H9 (cell line): ENCODE measurements around the gene LPGAT1. TPM values are rescaled to one million over a fixed set of nuclear protein-coding genes. Genes with fewer than 3 reads are reported as not detected.

Experiments used
- DNase-seq: peaks from one replicate; pipeline ENCODE4 v3.0.0-alpha.2; 2017
- H2AFZ ChIP-seq: one replicate; pipeline ENCODE4 v1.6.1; 2013; ENCODE audit warnings: mild to moderate bottlenecking, low read length, control low read depth, moderate library complexity
- H2AK5ac ChIP-seq: 2 replicates; pipeline ENCODE4 v1.6.1; 2013; ENCODE audit warnings: low read length, control low read depth, mixed read lengths; ENCODE audit not compliant: insufficient read length
- H2BK120ac ChIP-seq: one replicate; pipeline ENCODE4 v1.6.1; 2013; ENCODE audit warnings: low read depth, mild to moderate bottlenecking, low read length, control low read depth, inconsistent platforms; ENCODE audit not compliant: poor library complexity, severe bottlenecking
- H2BK12ac ChIP-seq: 2 replicates; pipeline ENCODE4 v1.6.1; 2013; ENCODE audit warnings: low read length, control low read depth, mixed read lengths, low read depth; ENCODE audit not compliant: insufficient read length
- H2BK15ac ChIP-seq: 2 replicates; pipeline ENCODE4 v1.6.1; 2013; ENCODE audit warnings: low read depth, low read length, control low read depth
- H2BK20ac ChIP-seq: one replicate; pipeline ENCODE4 v1.6.1; 2013; ENCODE audit warnings: low read depth, mild to moderate bottlenecking, low read length, control low read depth, inconsistent platforms; ENCODE audit not compliant: poor library complexity, severe bottlenecking
- H2BK5ac ChIP-seq: 2 replicates; pipeline ENCODE4 v1.6.1; 2013; ENCODE audit warnings: low read length, control low read depth, mixed read lengths; ENCODE audit not compliant: insufficient read length
- H3K14ac ChIP-seq: 2 replicates; pipeline ENCODE4 v1.6.1; 2013; ENCODE audit warnings: low read length, control low read depth; ENCODE audit not compliant: insufficient read depth
- H3K18ac ChIP-seq: 2 replicates; pipeline ENCODE4 v1.6.1; 2013; ENCODE audit warnings: low read depth, mild to moderate bottlenecking, mixed read lengths, low read length, control low read depth; ENCODE audit not compliant: insufficient read length
- H3K23ac ChIP-seq: 2 replicates; pipeline ENCODE4 v1.6.1; 2013; ENCODE audit warnings: low read length, control low read depth, mixed read lengths, low read depth; ENCODE audit not compliant: insufficient read length
- H3K23me2 ChIP-seq: 2 replicates; pipeline ENCODE4 v1.6.1; 2013; ENCODE audit warnings: low read depth, mild to moderate bottlenecking, mixed read lengths, low read length, control low read depth; ENCODE audit not compliant: insufficient read length, poor library complexity, severe bottlenecking
- H3K27ac ChIP-seq: 2 replicates; pipeline ENCODE4 v1.5.1; 2013; ENCODE audit warnings: low read length, control low read depth, mixed read lengths, low read depth; ENCODE audit not compliant: insufficient read length
- H3K27me3 ChIP-seq: 2 replicates; pipeline ENCODE4 v1.6.1; 2013; ENCODE audit warnings: low read length, control low read depth, inconsistent platforms; ENCODE audit not compliant: insufficient read depth
- H3K4ac ChIP-seq: 2 replicates; pipeline ENCODE4 v1.6.1; 2013; ENCODE audit warnings: low read depth, mild to moderate bottlenecking, control low read depth, inconsistent platforms, low read length, moderate library complexity
- H3K4me1 ChIP-seq: 2 replicates; pipeline ENCODE4 v1.6.1; 2013; ENCODE audit warnings: low read length, control low read depth, inconsistent platforms; ENCODE audit not compliant: insufficient read depth
- H3K4me2 ChIP-seq: 2 replicates; pipeline ENCODE4 v1.6.1; 2013; ENCODE audit warnings: low read length, control low read depth, mixed read lengths; ENCODE audit not compliant: insufficient read length, insufficient read depth
- H3K56ac ChIP-seq: 2 replicates; pipeline ENCODE4 v1.6.1; 2013; ENCODE audit warnings: low read depth, mild to moderate bottlenecking, mixed read lengths, low read length, control low read depth; ENCODE audit not compliant: insufficient read length
- H3K79me1 ChIP-seq: 2 replicates; pipeline ENCODE4 v1.6.1; 2013; ENCODE audit warnings: low read depth, mild to moderate bottlenecking, moderate library complexity, low read length, control low read depth, inconsistent platforms; ENCODE audit not compliant: insufficient read depth, poor library complexity, severe bottlenecking
- H3K79me2 ChIP-seq: 2 replicates; pipeline ENCODE4 v1.6.1; 2013; ENCODE audit warnings: low read length, control low read depth, inconsistent platforms; ENCODE audit not compliant: insufficient read depth
- H3K9ac ChIP-seq: 2 replicates; pipeline ENCODE4 v1.6.1; 2013; ENCODE audit warnings: low read length, control low read depth, mixed read lengths; ENCODE audit not compliant: insufficient read length; ENCODE audit errors: extremely low read depth
- H3K9me3 ChIP-seq: one replicate; pipeline ENCODE4 v1.6.1; 2013; ENCODE audit warnings: low read depth, low read length, inconsistent platforms; ENCODE audit not compliant: control insufficient read depth
- H3T11ph ChIP-seq: one replicate; pipeline ENCODE4 v1.6.1; 2013; ENCODE audit warnings: mild to moderate bottlenecking, low read length, control low read depth, inconsistent platforms
- H4K20me1 ChIP-seq: one replicate; pipeline ENCODE4 v1.6.1; 2013; ENCODE audit not compliant: control insufficient read depth, insufficient read length, insufficient read depth
- H4K5ac ChIP-seq: 2 replicates; pipeline ENCODE4 v1.6.1; 2013; ENCODE audit warnings: low read depth, mild to moderate bottlenecking, mixed read lengths, low read length, control low read depth; ENCODE audit not compliant: insufficient read length
- H4K8ac ChIP-seq: replicated peaks from 2 replicates; pipeline ENCODE4 v1.6.1; 2013; ENCODE audit warnings: low read length, control low read depth, mixed read lengths, low read depth; ENCODE audit not compliant: insufficient read length
- H4K91ac ChIP-seq: 2 replicates; pipeline ENCODE4 v1.6.1; 2013; ENCODE audit warnings: low read depth, mild to moderate bottlenecking, moderate library complexity, mixed read lengths, low read length, control low read depth; ENCODE audit not compliant: insufficient read length
- H3K27ac Mint-ChIP-seq, 3 experiments: 2 replicates in 2 of 3; 3 replicates in 1 of 3; pipeline ENCODE4 v1.8.0; 2020 to 2021; ENCODE audit warnings: mixed read lengths in 3 of 3, mild to moderate bottlenecking in 1 of 3, moderate library complexity in 1 of 3
- H3K27me3 Mint-ChIP-seq: 2 replicates; pipeline ENCODE4 v1.8.0; 2021; ENCODE audit warnings: low read depth, mild to moderate bottlenecking, moderate library complexity, mixed read lengths
- H3K36me3 Mint-ChIP-seq, 3 experiments: 2 replicates in 2 of 3; 3 replicates in 1 of 3; pipeline ENCODE4 v1.8.0; 2020 to 2021; ENCODE audit warnings: low read depth in 3 of 3, mixed read lengths in 3 of 3; ENCODE audit not compliant: insufficient read depth in 1 of 3
- H3K4me1 Mint-ChIP-seq, 2 experiments: 2 replicates each; pipeline ENCODE4 v1.8.0; 2020; ENCODE audit warnings: mixed read lengths in 2 of 2
- H3K4me3 Mint-ChIP-seq, 2 experiments: 2 replicates in 1 of 2; 3 replicates in 1 of 2; pipeline ENCODE4 v1.8.0; 2020 to 2021; ENCODE audit warnings: mild to moderate bottlenecking in 2 of 2, mixed read lengths in 2 of 2, moderate library complexity in 1 of 2
- H3K9me3 Mint-ChIP-seq, 2 experiments: 2 replicates in 1 of 2; 3 replicates in 1 of 2; pipeline ENCODE4 v1.8.0; 2020; ENCODE audit warnings: mild to moderate bottlenecking in 2 of 2, mixed read lengths in 2 of 2, moderate library complexity in 1 of 2
- WGBS: extraction: QIAGEN DNeasy Blood & Tissue Kit; methylation state at CpG from one replicate; pipeline ENCODE4 v1.1.7; 2013; ENCODE audit warnings: missing lambda C conversion rate, low lambda C conversion rate, mixed read lengths; ENCODE audit not compliant: insufficient read length; ENCODE audit errors: extremely low coverage; 5-methylcytosine and 5-hydroxymethylcytosine counted together
- total RNA-seq: library from RNA; stranded (reverse); gene quantifications from 2 replicates; pipeline ENCODE4 v1.2.1, GENCODE V29; 2021
- TF ChIP-seq, protein P1 (sequence below): fragments of 200-600 bp; sonication (generic); conservative IDR thresholded peaks from 3 replicates; pipeline ENCODE4 v1.8.0; 2021; ENCODE audit warnings: antibody characterized with exemption, mild to moderate bottlenecking

The LPGAT1 gene
- total RNA-seq, 1 experiment from 2014 or later: 12.2 TPM

DNA sequence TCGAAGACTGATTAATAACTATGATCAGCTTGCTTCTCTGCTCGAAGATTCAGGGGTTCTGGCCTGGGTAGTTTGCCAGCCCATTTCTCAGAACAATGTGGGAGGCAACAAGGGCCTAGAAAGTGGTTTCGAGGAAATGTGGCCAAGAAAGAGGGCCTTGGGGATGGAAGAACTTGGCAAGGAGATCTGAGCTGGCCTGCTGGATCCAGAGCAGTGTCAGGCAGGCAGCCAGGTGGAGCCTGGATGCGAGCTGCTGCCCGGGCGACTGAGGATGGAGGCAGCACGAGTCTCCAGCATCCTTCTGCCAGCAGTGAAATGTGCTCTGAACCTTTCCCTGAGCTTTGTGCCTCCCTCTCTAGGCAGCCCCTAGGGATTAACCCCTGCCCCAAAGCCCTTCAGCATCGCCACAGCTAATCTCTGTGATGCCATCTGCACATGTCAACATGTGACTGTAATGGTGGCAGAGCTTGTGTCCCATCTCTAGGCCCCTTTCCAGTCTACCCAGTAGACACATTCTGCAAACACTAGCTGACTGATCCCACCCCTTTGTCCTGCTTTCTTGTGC, 94.1 kb downstream of the LPGAT1 start:
- H3K9me3 Mint-ChIP-seq: no peaks in the 10 kb centered on the region
- Histone ChIP-seq H4K20me1 (no peaks in the 10 kb centered on the region), H3T11ph (no peak overlapping the region), H3K4me1 (no peaks in the 10 kb centered on the region), H3K79me1 (no peaks in the 10 kb centered on the region), H3K14ac (no peak overlapping the region), H2BK20ac (no peak overlapping the region), H3K9me3 (no peaks in the 10 kb centered on the region), H2AK5ac (no peak overlapping the region), H3K4ac (no peak overlapping the region), H2AFZ (no peak overlapping the region), H4K5ac (no peak overlapping the region), H3K9ac (no peak overlapping the region), H2BK5ac (no peak overlapping the region), H4K91ac (no peak overlapping the region), H3K79me2 (no peaks in the 10 kb centered on the region), H3K27me3 (no peaks in the 10 kb centered on the region), H3K23me2 (no peaks in the 10 kb centered on the region), H3K18ac (no peak overlapping the region), H3K27ac (no peak overlapping the region), H3K4me2 (no peak overlapping the region), H4K8ac (no peak overlapping the region), H2BK15ac (no peak overlapping the region), H3K23ac (no peak overlapping the region), H2BK120ac (no peak overlapping the region), H3K56ac (no peak overlapping the region), H2BK12ac (no peak overlapping the region)
- no CpG with 5 or more reads among the region's 8 CpGs for WGBS
- H3K27me3 Mint-ChIP-seq: no peaks in the 10 kb centered on the region
- H3K36me3 Mint-ChIP-seq: no peaks in the 10 kb centered on the region
- no peak for DNase-seq
- TF ChIP-seq, protein P1, sequence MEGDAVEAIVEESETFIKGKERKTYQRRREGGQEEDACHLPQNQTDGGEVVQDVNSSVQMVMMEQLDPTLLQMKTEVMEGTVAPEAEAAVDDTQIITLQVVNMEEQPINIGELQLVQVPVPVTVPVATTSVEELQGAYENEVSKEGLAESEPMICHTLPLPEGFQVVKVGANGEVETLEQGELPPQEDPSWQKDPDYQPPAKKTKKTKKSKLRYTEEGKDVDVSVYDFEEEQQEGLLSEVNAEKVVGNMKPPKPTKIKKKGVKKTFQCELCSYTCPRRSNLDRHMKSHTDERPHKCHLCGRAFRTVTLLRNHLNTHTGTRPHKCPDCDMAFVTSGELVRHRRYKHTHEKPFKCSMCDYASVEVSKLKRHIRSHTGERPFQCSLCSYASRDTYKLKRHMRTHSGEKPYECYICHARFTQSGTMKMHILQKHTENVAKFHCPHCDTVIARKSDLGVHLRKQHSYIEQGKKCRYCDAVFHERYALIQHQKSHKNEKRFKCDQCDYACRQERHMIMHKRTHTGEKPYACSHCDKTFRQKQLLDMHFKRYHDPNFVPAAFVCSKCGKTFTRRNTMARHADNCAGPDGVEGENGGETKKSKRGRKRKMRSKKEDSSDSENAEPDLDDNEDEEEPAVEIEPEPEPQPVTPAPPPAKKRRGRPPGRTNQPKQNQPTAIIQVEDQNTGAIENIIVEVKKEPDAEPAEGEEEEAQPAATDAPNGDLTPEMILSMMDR: no peak
- no peak overlapping the region for H3K4me3 Mint-ChIP-seq
- no peak overlapping the region for H3K27ac Mint-ChIP-seq
- H3K4me1 Mint-ChIP-seq: peaks cover 23 to 32% of the 10 kb centered on the region in 2 experiments
